Ecto neural progenitor cell (in vitro differentiated cells): ENCODE measurements around the gene NEK4.

ENCODE experiments used
- DNase-seq: peaks from one replicate; pipeline ENCODE4 v3.0.0-alpha.2; 2018; ENCODE audit warnings: low spot score

NEK4 gene

GRCh38 chr3:52770496-52771333 is at the start of gene NEK4:
Gene NEK4 (minus strand): TSS chr3:52770940. CDS start chr3:52770746, 194 bp downstream.
- DNase-seq, result peak; percentile 95

- DNase-seq, result no peak
Measured at GRCh38 chr3:52819936-52820335, 49.2 kb upstream of the NEK4 start.

- no peak for DNase-seq
Measured at GRCh38 chr3:52817860-52818259, 47.1 kb upstream of the NEK4 start.

GRCh38 chr3:52817221-52817620 is 46.5 kb upstream of the NEK4 start:
- no peak for DNase-seq

GRCh38 chr3:52816654-52817053 is 45.9 kb upstream of the NEK4 start:
- DNase-seq, result no peak

GRCh38 chr3:52816199-52816598 is 45.5 kb upstream of the NEK4 start:
- DNase-seq, result no peak

GRCh38 chr3:52813810-52814209 is 43.1 kb upstream of the NEK4 start:
- DNase-seq, result no peak

GRCh38 chr3:52811452-52812011 is 40.8 kb upstream of the NEK4 start:
- no peak for DNase-seq

- DNase-seq, result no peak
Measured at GRCh38 chr3:52810923-52811322, 40.2 kb upstream of the NEK4 start.

- no peak for DNase-seq
Measured at GRCh38 chr3:52809662-52810377, 39.1 kb upstream of the NEK4 start.

GRCh38 chr3:52809149-52809548 is 38.4 kb upstream of the NEK4 start:
- DNase-seq, result no peak

GRCh38 chr3:52805270-52806039 is 34.7 kb upstream of the NEK4 start:
- no peak for DNase-seq

- DNase-seq, result no peak
Measured at GRCh38 chr3:52801839-52802238, 31.1 kb upstream of the NEK4 start.

GRCh38 chr3:52800079-52800478 is 29.3 kb upstream of the NEK4 start:
- DNase-seq, result no peak

GRCh38 chr3:52798978-52799476 is 28.3 kb upstream of the NEK4 start:
- peak; percentile 59 for DNase-seq

GRCh38 chr3:52798376-52798977 is 27.7 kb upstream of the NEK4 start:
- no peak for DNase-seq

- no peak for DNase-seq
Measured at GRCh38 chr3:52796411-52796810, 25.7 kb upstream of the NEK4 start.

GRCh38 chr3:52795298-52795900 is 24.7 kb upstream of the NEK4 start:
- DNase-seq, result no peak

- no peak for DNase-seq
Measured at GRCh38 chr3:52794612-52795099, 23.9 kb upstream of the NEK4 start, which contains the start of gene ITIH3. Gene ITIH3 (plus strand): TSS chr3:52794796. CDS start chr3:52794804, 8 bp downstream.

- DNase-seq, result no peak
Measured at GRCh38 chr3:52793702-52794611, 23.2 kb upstream of the NEK4 start.
